GM19452 (cell line): ENCODE measurements around the gene CYBA.

Source experiments
- ATAC-seq: cut with Tn5 transposase; IDR thresholded peaks from one replicate; pipeline ENCODE4 v1.9.1; 2021; ENCODE audit not compliant: unreplicated experiment

The CYBA gene

GRCh38 chr16:88650749-88651275 is at the start of gene CYBA:
Gene CYBA, minus strand, starts transcription at chr16:88651053. Its CDS starts 40 bp downstream, at chr16:88651013.
- ATAC-seq = peak; percentile 70

DNA sequence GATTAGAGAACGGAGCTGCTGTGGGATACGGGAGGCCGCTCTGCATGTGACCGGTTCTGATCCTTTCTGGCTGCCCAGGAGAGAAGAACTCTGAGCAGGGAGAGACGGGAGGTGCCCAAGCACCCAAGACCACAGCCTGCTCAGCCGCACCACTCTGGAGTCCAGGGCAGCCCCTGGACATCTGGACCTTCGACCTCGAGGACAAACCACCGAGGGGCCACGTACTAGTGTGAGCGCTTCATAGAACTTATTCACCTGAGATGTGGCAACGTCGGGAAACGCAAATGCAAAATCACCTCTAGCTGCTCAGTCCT is 49.4 kb upstream of the CYBA start:
- no peak for ATAC-seq

DNA sequence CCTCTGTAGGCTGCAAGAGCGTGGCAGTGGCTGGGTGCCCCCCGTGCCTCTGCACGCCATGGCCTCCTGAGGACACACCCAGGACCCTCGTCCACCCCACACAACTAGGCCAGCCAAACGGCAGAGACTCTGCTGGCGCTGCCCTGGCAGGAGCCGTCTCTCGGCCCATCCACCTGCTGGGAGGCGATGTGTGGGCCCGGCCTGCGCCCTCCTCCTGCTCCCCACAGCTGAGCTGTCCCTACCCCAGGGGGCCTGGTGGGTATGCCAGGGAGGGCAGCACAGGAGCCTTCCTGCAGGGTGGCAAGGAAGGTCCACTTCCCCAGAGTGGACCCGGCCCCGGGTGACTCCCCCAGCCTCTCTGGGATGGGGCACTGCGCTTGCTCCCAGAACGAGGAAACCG is 48.3 kb upstream of the CYBA start:
- ATAC-seq = no peak

DNA sequence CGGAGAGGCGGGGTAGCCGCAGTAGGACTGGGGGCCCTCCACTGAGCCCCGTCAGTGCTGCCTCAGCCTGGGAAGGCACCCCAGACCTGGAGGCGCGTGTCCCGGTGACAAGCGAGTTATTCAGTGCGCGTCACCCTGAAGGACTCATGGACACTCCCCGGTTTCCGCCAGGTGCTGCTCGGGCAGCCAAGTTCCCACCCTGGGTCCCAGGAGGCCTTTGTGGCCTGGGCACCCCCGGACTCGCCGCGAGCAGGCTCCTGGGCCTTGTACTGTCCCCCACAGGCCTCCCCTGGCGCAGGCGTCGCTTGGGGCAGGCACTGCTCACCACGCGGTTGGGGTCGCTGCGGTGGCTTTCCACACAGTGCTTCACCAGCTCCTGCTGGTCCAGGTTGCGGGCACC is 47.8 kb upstream of the CYBA start:
- ATAC-seq = no peak

GRCh38 chr16:88697831-88698615 is 47.2 kb upstream of the CYBA start:
- ATAC-seq = no peak

GRCh38 chr16:88697116-88697830 is 46.4 kb upstream of the CYBA start:
- no peak for ATAC-seq

GRCh38 chr16:88696441-88696840 is 45.6 kb upstream of the CYBA start:
- no peak for ATAC-seq

DNA sequence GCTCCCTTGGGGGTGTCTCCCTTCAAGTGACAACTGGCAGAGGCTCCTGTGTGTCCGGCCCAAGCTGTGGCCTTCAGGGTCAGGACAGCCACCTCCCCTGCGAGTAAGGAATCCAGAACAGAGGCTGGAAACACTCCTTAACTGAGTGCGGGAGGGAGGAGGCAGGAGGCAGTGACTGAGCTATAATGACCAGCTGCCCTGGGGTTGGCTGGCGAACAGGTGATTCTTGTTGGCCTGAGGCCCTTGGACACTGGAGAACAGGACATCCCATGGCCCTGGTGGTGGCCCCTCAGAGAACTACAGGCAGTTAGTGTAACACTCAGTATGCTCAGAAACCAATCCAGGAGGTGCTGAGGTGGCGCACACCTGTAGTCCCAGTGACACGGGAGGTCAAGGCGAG is 44.9 kb upstream of the CYBA start:
- no peak for ATAC-seq

GRCh38 chr16:88695218-88695617 is 44.4 kb upstream of the CYBA start:
- ATAC-seq = no peak

- ATAC-seq = no peak
Measured at GRCh38 chr16:88694221-88695087, 43.6 kb upstream of the CYBA start.

GRCh38 chr16:88693420-88694177 is 42.7 kb upstream of the CYBA start:
- ATAC-seq = no peak

GRCh38 chr16:88692861-88693260 is 42.0 kb upstream of the CYBA start:
- ATAC-seq = no peak

GRCh38 chr16:88691924-88692560 is 41.2 kb upstream of the CYBA start:
- ATAC-seq = no peak

GRCh38 chr16:88691129-88691813 is 40.4 kb upstream of the CYBA start:
- no peak for ATAC-seq

DNA sequence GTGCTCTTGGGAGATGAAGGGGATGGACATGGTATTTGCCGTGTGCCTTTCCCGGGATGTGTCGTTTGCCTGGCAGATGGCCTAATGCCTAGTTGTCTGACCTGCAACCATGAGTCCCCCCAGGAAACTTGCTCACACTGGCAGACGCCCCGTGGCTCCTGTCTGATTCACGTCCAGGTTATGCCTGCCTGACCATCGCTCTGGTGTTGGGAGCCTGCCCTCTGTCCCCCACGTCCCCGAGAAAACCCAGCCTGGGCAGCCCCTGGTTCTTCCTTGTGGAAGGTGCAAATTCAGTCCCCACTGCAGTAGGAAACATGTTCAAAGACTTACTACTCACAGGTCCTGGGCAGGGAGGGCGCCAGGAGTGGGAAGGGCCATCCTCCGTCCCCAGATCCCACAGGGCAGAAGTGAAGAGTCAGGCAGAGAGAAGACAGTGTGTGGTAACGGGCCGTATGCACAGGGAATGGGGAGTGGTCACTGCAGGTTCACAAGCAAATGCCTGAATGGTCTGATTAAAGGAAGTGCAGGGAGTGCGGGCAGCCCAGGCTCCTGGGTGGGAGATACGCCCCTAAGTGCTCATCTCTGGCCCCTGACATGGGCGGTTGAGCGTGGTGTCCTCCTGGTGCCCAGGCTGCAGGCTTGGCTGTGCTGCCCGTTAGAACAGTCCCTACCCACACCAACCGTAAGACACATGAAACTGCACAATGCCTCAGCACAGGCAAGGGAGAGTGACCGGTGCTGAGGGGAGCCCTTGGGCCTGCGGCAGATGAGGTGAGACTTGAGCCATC is 39.7 kb upstream of the CYBA start:
- no peak for ATAC-seq

- no peak for ATAC-seq
Measured at GRCh38 chr16:88688013-88688778, 37.3 kb upstream of the CYBA start.

- ATAC-seq = no peak
Measured at GRCh38 chr16:88687676-88688012, 36.8 kb upstream of the CYBA start.

DNA sequence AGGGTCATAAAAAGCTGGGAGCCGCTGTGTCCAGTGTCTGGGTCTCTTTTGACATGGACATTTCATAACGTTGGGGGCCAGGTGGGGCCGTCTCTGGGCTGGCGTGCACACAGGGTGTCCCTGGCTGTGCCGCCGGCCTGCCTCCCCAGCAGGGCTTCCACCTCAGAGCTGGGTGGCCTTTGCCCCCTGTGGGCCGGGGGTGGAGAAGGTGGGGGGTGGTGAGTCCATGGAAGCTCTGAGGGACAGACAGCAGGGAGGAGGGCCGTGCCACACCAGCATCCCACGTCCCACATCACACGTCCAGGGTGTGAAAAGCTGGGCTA is 36.4 kb upstream of the CYBA start:
- no peak for ATAC-seq
